A549 (cell line): ENCODE data around the gene LYPD6. TPM values are rescaled to one million over a fixed set of nuclear protein-coding genes. Genes with fewer than 3 reads are reported as not detected.

Experiments used
- ATAC-seq, 2 experiments: fragments of 200-7000 bp in 1 of 2; fragments of >200 bp in 1 of 2; cut with Nextera tagmentation in 1 of 2; cut with Tn5 transposase in 1 of 2; 3 replicates each; pipeline versions ENCODE4 v1.8.0 to v1.9.1; 2018 to 2020; ENCODE audit warnings: mild to moderate bottlenecking in 1 of 2, moderate library complexity in 1 of 2
- CTCF ChIA-PET: fragments of 300-600 bp; sonication (Branson Sonifier 250); formaldehyde crosslinking; extraction: SDS; loops from one replicate; lab custom pipeline; 2021; ENCODE audit warnings: antibody characterized with exemption, inconsistent platforms; lab: Yijun Ruan, JAX
- POLR2A ChIA-PET: fragments of 350-600 bp; formaldehyde crosslinking; extraction: SDS; loops from one replicate; lab custom pipeline; 2021; ENCODE audit warnings: antibody characterized with exemption, inconsistent platforms; lab: Yijun Ruan, JAX
- DNase-seq, 2 experiments: peaks; one replicate each; pipeline versions ENCODE4 v3.0.0 to v3.0.0-alpha.2; 2011 to 2016; ENCODE audit warnings: low read depth in 1 of 2, low spot score in 1 of 2
- FAIRE-seq: peaks from 2 replicates; lab custom pipeline; 2011; peaks lifted over from hg19 to GRCh38; lab: Jason Lieb, UNC
- H3K27ac ChIP-seq, 2 experiments: fragments of >200 bp; sonication (Bioruptor Twin); formaldehyde crosslinking; 3 replicates each; pipeline ENCODE4 v1.5.1; 2016 to 2017
- H3K4me1 ChIP-seq: fragments of >200 bp; sonication (Bioruptor Twin); formaldehyde crosslinking; 3 replicates; pipeline ENCODE4 v1.6.1; 2016
- H3K4me2 ChIP-seq: fragments of >200 bp; sonication (Bioruptor Twin); formaldehyde crosslinking; 3 replicates; pipeline ENCODE4 v1.6.1; 2016
- H3K4me3 ChIP-seq: fragments of >200 bp; sonication (Bioruptor Twin); formaldehyde crosslinking; 3 replicates; pipeline ENCODE4 v1.5.1; 2016
- H3K9me3 ChIP-seq: fragments of >200 bp; sonication (Bioruptor Twin); formaldehyde crosslinking; 3 replicates; pipeline ENCODE4 v1.6.1; 2016
- BCL3 ChIP-seq: fragments of >200 bp; sonication (Bioruptor Twin); formaldehyde crosslinking; IDR thresholded peaks from 3 replicates; pipeline ENCODE4 v1.6.1; 2016
- BHLHE40 ChIP-seq: IDR thresholded peaks from 2 replicates; pipeline ENCODE4 v1.6.1; 2012; ENCODE audit warnings: low read depth, low read length, inconsistent platforms
- CHD2 ChIP-seq: fragments of 150-350 bp; IDR thresholded peaks from 2 replicates; pipeline ENCODE4 v1.6.1; 2014; ENCODE audit warnings: low read length; ENCODE audit not compliant: partially characterized antibody
- EHF ChIP-seq: fragments of 250-450 bp; sonication (Bioruptor Pico); IDR thresholded peaks from 2 replicates; pipeline ENCODE4 v1.5.0; 2020; ENCODE audit warnings: mild to moderate bottlenecking
- EHMT2 ChIP-seq: fragments of 200-600 bp; sonication (generic); IDR thresholded peaks from 2 replicates; pipeline ENCODE4 v1.6.1; 2016; ENCODE audit warnings: antibody characterized with exemption, low read depth, mild to moderate bottlenecking, moderate library complexity
- ELK1 ChIP-seq: fragments of 150-350 bp; IDR thresholded peaks from 2 replicates; pipeline ENCODE4 v1.6.1; 2014; ENCODE audit warnings: low read depth, mild to moderate bottlenecking, low read length
- HES2 ChIP-seq: fragments of >200 bp; sonication (Bioruptor Twin); formaldehyde crosslinking; IDR thresholded peaks from 2 replicates; pipeline ENCODE4 v1.6.1; 2016
- HEYL ChIP-seq: fragments of 250-450 bp; sonication (Bioruptor Pico); IDR thresholded peaks from 2 replicates; pipeline ENCODE4 v1.8.0; 2021; ENCODE audit warnings: mild to moderate bottlenecking, moderate library complexity
- HOXA7 ChIP-seq: fragments of 250-450 bp; sonication (Bioruptor Pico); IDR thresholded peaks from 2 replicates; pipeline ENCODE4 v1.5.0; 2020; ENCODE audit warnings: mild to moderate bottlenecking, moderate library complexity
- HOXB13 ChIP-seq: fragments of 250-450 bp; sonication (Bioruptor Pico); IDR thresholded peaks from 2 replicates; pipeline ENCODE4 v1.5.0; 2020; ENCODE audit warnings: low read depth, mild to moderate bottlenecking, moderate library complexity
- HOXB5 ChIP-seq: fragments of 250-450 bp; sonication (Bioruptor Pico); IDR thresholded peaks from 2 replicates; pipeline ENCODE4 v1.5.0; 2020; ENCODE audit warnings: mild to moderate bottlenecking, moderate library complexity
- JUN ChIP-seq, 2 experiments: fragments of >200 bp; sonication (Bioruptor Twin); formaldehyde crosslinking; IDR thresholded peaks; 2 replicates in 1 of 2; 3 replicates in 1 of 2; pipeline ENCODE4 v1.6.1; 2016 to 2017
- JUNB ChIP-seq: fragments of >200 bp; sonication (Bioruptor Twin); formaldehyde crosslinking; IDR thresholded peaks from 2 replicates; pipeline ENCODE4 v1.6.1; 2016
- MAFK ChIP-seq: fragments of 450-650 bp; IDR thresholded peaks from 2 replicates; pipeline ENCODE4 v1.6.1; 2014; ENCODE audit not compliant: partially characterized antibody
- MAZ ChIP-seq: fragments of 150-350 bp; IDR thresholded peaks from 2 replicates; pipeline ENCODE4 v1.6.1; 2014; ENCODE audit warnings: antibody characterized with exemption, low read depth, low read length, borderline replicate concordance
- MYC ChIP-seq: IDR thresholded peaks from 2 replicates; pipeline ENCODE4 v1.6.1; 2012; ENCODE audit warnings: mild to moderate bottlenecking, inconsistent platforms, low read length, improper control_type of control experiment, borderline replicate concordance
- NPAS2 ChIP-seq: fragments of 250-450 bp; sonication (Bioruptor Pico); IDR thresholded peaks from 2 replicates; pipeline ENCODE4 v1.8.0; 2022; ENCODE audit warnings: mild to moderate bottlenecking, moderate library complexity, borderline replicate concordance
- POLR2A ChIP-seq: IDR thresholded peaks from 2 replicates; pipeline ENCODE4 v1.6.1; 2012; ENCODE audit warnings: mild to moderate bottlenecking, low read length
- RAD21 ChIP-seq, 2 experiments: fragments of >200 bp in 1 of 2; sonication (Bioruptor Twin) in 1 of 2; formaldehyde crosslinking in 1 of 2; IDR thresholded peaks in 1 of 2; conservative IDR thresholded peaks in 1 of 2; 2 replicates in 1 of 2; 3 replicates in 1 of 2; pipeline ENCODE4 v1.6.1; 2012 to 2018; ENCODE audit warnings: inconsistent platforms in 1 of 2
- RARB ChIP-seq: fragments of 250-450 bp; sonication (Bioruptor Pico); IDR thresholded peaks from 2 replicates; pipeline ENCODE4 v1.8.0; 2021; ENCODE audit warnings: mild to moderate bottlenecking, moderate library complexity
- REST ChIP-seq: fragments of 200-600 bp; sonication (generic); IDR thresholded peaks from 2 replicates; pipeline ENCODE4 v1.6.1; 2016; ENCODE audit warnings: antibody characterized with exemption, mild to moderate bottlenecking, moderate library complexity
- RFX5 ChIP-seq: fragments of 450-650 bp; IDR thresholded peaks from 2 replicates; pipeline ENCODE4 v1.7.1; 2014; ENCODE audit warnings: antibody characterized with exemption, mild to moderate bottlenecking, moderate library complexity
- SMC3 ChIP-seq: fragments of >200 bp; sonication (Bioruptor Twin); formaldehyde crosslinking; IDR thresholded peaks from 3 replicates; pipeline ENCODE4 v1.6.1; 2018; ENCODE audit warnings: inconsistent platforms
- ZC3H11A ChIP-seq: fragments of 450-650 bp; IDR thresholded peaks from 2 replicates; pipeline ENCODE4 v1.6.1; 2014; ENCODE audit warnings: antibody characterized with exemption, mild to moderate bottlenecking
- ZNF302 ChIP-seq: fragments of 250-450 bp; sonication (Bioruptor Pico); IDR thresholded peaks from 2 replicates; pipeline ENCODE4 v1.9.0; 2021; ENCODE audit warnings: inconsistent platforms, mild to moderate bottlenecking, moderate library complexity
- ZSCAN20 ChIP-seq: fragments of 250-450 bp; sonication (Bioruptor Pico); IDR thresholded peaks from 2 replicates; pipeline ENCODE4 v1.8.0; 2022; ENCODE audit warnings: mild to moderate bottlenecking, moderate library complexity
- WGBS: methylation state at CpG from one replicate; pipeline ENCODE4 v1.1.6; 2017; ENCODE audit errors: missing lambda C conversion rate; 5-methylcytosine and 5-hydroxymethylcytosine counted together
- polyA plus RNA-seq, 4 experiments: library from polyadenylated mRNA; depleted of rRNA in 3 of 4; stranded (reverse); fragments of >200 nt; fragmentation: RNase III in 1 of 4; extraction: RNeasy Plus Mini Kit Qiagen cat#74134 plus additional on column Dnase treatment in 1 of 4; gene quantifications; 2 replicates in 3 of 4; 3 replicates in 1 of 4; pipeline ENCODE4 v1.2.3, GENCODE V29; 2011 to 2017
- TF ChIP-seq, protein P1 (sequence below): fragments of 250-450 bp; sonication (Bioruptor Pico); IDR thresholded peaks from 2 replicates; pipeline ENCODE4 v1.5.0; 2020; ENCODE audit warnings: low read depth, mild to moderate bottlenecking, moderate library complexity
- TF ChIP-seq, protein P2 (sequence below): fragments of 250-450 bp; sonication (Bioruptor Pico); IDR thresholded peaks from 2 replicates; pipeline ENCODE4 v1.5.0; 2021; ENCODE audit warnings: mild to moderate bottlenecking, moderate library complexity, borderline replicate concordance
- TF ChIP-seq, protein P3 (sequence below): fragments of 450-650 bp; IDR thresholded peaks from 2 replicates; pipeline ENCODE4 v1.6.1; 2014; ENCODE audit warnings: antibody characterized with exemption

The LYPD6 gene
- polyA plus RNA-seq, 2 of the 4 experiments (the other 2 are of a cell fraction), result 0.08 to 0.09 TPM

DNA sequence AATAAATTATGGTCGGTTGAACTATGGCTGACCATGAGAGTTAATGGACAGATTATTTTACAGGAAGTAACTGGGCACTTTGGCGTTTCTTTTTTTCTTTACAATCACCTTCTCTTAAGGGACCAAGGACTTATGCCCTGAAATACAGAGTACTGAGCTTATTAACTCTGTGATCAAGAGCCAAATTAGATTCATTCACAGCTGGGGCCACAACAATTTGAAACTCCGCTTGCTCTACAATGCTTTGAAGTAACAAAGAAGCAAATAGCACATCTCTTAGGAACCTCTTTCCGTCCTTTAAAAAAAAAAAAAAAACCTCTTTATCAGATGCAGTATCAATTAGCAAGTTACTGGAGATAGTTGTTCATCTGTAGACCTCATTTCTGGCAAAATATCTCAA, 112.0 kb downstream of the LYPD6 start:
- DNase-seq (no peak), FAIRE-seq (no peak), ATAC-seq (no peak)
- H3K9me3 ChIP-seq, result no peaks in the 10 kb centered on the region
- CTCF ChIA-PET, result no interaction called here
- WGBS, result 46% methylated on average over 4 of the region's 4 CpGs
- H3K4me2 ChIP-seq, result no peak overlapping the region
- POLR2A ChIA-PET, result no interaction called here
- no peaks in the 10 kb centered on the region for H3K4me1 ChIP-seq
- no peak overlapping the region for H3K4me3 ChIP-seq
- TF ChIP-seq RFX5 (no peak), ZSCAN20 (no peak), RARB (no peak), BCL3 (no peak), HEYL (CRISPR knock-in tag) (no peak), HOXB13 (CRISPR knock-in tag) (no peak), MAFK (no peak), MYC (no peak), NPAS2 (CRISPR knock-in tag) (no peak), BHLHE40 (no peak), EHMT2 (no peak), ELK1 (no peak), ZC3H11A (no peak)
- TF ChIP-seq, protein P1, sequence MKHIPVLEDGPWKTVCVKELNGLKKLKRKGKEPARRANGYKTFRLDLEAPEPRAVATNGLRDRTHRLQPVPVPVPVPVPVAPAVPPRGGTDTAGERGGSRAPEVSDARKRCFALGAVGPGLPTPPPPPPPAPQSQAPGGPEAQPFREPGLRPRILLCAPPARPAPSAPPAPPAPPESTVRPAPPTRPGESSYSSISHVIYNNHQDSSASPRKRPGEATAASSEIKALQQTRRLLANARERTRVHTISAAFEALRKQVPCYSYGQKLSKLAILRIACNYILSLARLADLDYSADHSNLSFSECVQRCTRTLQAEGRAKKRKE (CRISPR knock-in tag), result no peak
- TF ChIP-seq, protein P2, sequence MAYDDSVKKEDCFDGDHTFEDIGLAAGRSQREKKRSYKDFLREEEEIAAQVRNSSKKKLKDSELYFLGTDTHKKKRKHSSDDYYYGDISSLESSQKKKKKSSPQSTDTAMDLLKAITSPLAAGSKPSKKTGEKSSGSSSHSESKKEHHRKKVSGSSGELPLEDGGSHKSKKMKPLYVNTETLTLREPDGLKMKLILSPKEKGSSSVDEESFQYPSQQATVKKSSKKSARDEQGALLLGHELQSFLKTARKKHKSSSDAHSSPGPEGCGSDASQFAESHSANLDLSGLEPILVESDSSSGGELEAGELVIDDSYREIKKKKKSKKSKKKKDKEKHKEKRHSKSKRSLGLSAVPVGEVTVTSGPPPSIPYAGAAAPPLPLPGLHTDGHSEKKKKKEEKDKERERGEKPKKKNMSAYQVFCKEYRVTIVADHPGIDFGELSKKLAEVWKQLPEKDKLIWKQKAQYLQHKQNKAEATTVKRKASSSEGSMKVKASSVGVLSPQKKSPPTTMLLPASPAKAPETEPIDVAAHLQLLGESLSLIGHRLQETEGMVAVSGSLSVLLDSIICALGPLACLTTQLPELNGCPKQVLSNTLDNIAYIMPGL (CRISPR knock-in tag), result no peak
- TF ChIP-seq, protein P3, sequence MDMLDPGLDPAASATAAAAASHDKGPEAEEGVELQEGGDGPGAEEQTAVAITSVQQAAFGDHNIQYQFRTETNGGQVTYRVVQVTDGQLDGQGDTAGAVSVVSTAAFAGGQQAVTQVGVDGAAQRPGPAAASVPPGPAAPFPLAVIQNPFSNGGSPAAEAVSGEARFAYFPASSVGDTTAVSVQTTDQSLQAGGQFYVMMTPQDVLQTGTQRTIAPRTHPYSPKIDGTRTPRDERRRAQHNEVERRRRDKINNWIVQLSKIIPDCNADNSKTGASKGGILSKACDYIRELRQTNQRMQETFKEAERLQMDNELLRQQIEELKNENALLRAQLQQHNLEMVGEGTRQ, result no peak
- H3K27ac ChIP-seq, result no peak overlapping the region

DNA sequence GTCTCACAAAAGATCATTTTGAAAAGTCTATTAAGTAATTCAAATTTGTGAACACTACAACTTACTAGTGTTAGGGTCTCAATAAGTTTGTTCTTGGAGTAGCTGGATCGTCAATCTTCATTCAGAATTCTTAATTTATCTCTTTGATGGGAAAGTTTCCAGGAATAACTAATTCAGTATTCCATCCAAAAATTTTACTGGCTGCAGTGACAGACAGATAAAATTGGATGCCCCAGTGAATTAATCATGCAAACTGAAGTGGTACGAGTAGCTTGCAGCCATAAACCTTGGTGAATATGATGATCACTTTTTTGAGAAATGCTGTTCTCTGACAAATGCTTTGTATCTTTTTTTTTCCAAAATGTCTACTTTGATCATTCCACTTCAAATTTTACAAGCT, 112.8 kb downstream of the LYPD6 start:
- WGBS, result 11% methylated on average over 2 of the region's 2 CpGs
- Histone ChIP-seq H3K4me3 (no peak overlapping the region), H3K4me2 (no peak overlapping the region), H3K4me1 (no peaks in the 10 kb centered on the region), H3K9me3 (no peaks in the 10 kb centered on the region), H3K27ac (no peak overlapping the region)
- CTCF ChIA-PET, result no interaction called here
- no peak for TF ChIP-seq JUNB
- TF ChIP-seq NPAS2 (CRISPR knock-in tag), result no peak
- TF ChIP-seq POLR2A, result no peak
- TF ChIP-seq SMC3, result no peak
- TF ChIP-seq RAD21 (conservative IDR thresholded peaks at IDR 0.05 in 1 of 2, IDR thresholded peaks at IDR 0.05 in 1 of 2), result no peak
- TF ChIP-seq JUN (IDR thresholded peaks at IDR 0.05), result no peak
- TF ChIP-seq, protein P3, result no peak
- no peak for TF ChIP-seq MAZ
- no peak for TF ChIP-seq REST
- TF ChIP-seq HOXA7 (CRISPR knock-in tag), result no peak
- no peak for TF ChIP-seq ZNF302 (CRISPR knock-in tag)
- no peak for TF ChIP-seq HES2
- no peak for TF ChIP-seq HOXB5 (CRISPR knock-in tag)
- TF ChIP-seq EHF, result no peak
- TF ChIP-seq CHD2, result no peak
- DNase-seq (no peak), ATAC-seq (no peak), FAIRE-seq (no peak)
- POLR2A ChIA-PET, result no interaction called here
